ENCODE measurements around the gene HOXB7.

Gene HOXB7

DNA sequence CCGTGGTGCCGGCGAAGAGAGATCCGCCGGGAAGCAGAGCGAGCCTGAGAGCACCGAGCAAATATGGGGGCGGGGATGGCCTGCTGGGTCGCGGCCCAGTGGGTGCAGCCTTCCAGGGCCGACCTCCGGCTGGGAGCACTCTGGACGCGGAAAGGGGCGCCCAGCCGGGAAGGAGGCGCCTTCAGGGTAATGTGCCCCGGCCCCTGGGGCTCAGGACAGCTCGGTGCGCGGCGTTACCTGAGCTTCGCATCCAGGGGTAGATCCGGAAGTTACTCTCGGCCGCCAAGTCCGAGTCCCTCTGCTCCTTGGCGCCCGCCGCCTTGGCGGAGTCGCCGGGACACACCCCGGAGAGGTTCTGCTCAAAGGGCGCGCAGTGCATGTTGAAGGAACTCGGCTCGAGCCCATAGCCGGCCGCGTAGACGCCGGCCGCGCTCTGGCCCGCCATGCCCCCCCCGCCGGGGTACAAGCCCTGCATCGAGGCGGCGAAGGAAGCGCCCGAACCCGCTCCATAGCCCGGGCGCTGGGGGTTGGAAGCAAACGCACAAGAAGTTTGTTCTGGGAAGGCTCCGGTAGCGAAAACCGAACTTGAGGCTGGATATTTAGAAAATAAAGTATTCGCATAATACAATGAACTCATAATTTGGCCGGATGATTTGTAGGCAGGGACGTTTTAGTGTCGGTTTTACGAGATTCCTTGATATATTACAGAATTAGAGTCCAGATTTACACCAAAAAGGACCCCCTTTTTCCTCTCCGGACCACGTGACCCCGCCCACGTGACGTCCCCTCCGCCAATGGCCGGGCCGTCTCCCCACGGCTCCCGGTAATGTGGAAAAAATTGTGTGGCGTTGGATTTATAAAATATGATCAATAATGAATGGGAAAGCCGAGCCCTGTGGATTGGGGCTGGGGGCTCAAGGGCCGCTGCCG is at the start of gene HOXB7:
TSS of gene HOXB7 (minus strand) at position 736 of the 930 bp plus-strand sequence. CDS start at position 637, 99 bp downstream.
- DNase-seq (ENCODE audit: low read depth in 2 of 2), result peak in 1 of 2 donors; percentile 52

- no peak for DNase-seq (ENCODE audit: low read depth in 2 of 2)
Measured at GRCh38 chr17:48655913-48656312, 45.1 kb upstream of the HOXB7 start.

GRCh38 chr17:48649741-48650140 is 38.9 kb upstream of the HOXB7 start:
- no peak for DNase-seq (ENCODE audit: low read depth in 2 of 2)

DNA sequence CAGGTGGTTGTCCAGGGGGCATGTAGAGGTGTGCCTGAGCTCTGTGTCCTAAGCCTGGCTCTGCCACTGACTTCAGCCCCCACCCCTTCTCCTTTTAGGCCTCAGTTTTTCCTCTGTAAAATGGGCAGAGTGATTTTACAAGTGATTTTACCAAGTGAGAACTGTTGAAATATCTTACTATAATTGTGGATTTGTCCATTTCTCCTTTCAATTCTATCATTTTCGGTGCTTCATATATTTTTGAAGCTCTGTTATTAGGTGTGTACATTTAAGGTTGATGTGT is 37.1 kb upstream of the HOXB7 start:
- DNase-seq (ENCODE audit: low read depth in 2 of 2), result no peak

DNA sequence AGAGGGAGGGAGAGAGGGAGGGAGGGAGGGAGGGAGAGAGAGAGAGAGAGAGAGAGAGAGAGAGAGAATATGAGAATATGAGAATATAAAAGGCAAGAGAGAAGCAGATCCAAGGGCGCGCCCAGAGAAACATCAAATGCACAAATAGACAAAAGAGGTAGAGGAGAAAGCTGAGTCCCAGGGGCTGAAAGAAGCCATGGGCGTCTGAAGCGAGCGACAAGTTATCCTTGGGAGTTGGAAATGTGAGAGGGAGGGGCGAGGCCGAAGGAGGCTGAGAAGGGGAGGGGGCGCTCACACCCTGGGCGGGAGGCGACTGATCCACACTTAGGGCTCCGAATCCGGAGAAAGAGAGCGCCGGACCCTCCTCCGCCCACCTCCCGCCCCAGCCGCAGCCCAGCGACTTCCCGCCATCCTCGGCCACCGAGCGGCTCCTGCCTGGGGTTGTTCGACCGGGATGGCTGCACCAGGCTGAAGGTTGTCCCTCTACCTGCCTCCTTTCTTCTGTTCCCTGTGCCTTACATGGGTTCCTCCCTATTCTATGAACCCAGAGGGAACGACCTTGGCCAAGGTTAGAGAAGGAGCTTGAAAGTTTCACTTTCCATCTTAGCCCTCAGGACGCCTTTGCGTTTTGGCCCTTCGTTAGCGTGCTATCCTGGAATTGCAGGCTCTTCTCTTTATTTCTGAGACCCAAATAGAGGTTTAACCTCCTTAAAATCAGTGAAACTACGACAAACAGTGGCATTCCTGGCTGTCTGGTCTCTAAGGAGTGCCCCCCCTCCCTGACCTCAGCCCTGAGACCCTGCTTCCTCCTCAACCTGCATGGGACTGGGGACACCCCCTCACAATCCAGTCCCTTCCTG is 36.5 kb upstream of the HOXB7 start:
- DNase-seq (ENCODE audit: low read depth in 2 of 2), result no peak

DNA sequence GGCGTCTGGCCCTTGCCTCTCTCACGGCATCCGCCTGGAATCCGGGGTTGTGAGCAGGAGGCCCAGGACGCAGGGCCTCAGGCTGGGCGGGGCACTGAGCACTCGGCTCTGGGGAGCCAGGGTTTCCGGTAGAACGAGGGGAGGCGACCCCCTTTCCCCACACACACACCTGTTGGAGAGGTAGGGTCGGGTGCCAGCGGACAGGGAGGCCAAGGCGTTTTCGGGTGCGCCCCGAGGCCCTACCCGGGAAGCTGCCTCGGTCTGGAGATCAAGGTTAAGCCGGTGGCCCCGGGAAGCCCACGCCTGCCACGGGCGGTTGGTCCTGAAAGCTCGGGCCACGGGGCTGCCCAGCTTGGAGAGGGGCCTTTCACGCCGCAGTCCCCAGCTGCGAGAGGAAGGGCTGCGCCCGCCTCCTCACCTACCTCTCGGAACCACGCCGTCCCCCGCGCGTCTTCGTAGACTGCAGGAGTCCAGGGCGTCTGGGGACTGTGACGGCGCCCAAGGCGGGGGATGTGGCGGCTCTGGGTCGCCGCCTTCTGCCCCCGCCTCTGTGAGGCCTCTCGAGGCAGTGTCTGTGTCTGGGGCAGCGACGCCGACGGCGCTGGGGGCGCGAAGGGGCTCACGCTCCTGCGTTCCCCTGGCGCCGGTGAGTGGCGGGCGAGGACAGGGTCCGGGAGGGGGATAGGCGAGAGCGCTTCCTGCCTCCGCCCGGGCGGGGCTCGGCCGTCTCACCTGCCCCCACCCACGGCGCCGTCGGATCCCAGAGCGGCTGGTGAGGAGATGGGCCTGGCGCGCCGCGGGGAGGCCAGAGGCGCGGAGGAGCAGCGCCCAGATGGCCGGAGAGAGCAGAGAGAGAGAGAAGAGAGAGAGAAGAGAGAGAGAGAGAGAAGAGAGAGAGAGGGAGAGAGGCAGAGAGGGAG is 35.6 kb upstream of the HOXB7 start:
- DNase-seq (ENCODE audit: low read depth in 2 of 2), result no peak

GRCh38 chr17:48645639-48646182 is 34.9 kb upstream of the HOXB7 start:
- no peak for DNase-seq (ENCODE audit: low read depth in 2 of 2)

DNA sequence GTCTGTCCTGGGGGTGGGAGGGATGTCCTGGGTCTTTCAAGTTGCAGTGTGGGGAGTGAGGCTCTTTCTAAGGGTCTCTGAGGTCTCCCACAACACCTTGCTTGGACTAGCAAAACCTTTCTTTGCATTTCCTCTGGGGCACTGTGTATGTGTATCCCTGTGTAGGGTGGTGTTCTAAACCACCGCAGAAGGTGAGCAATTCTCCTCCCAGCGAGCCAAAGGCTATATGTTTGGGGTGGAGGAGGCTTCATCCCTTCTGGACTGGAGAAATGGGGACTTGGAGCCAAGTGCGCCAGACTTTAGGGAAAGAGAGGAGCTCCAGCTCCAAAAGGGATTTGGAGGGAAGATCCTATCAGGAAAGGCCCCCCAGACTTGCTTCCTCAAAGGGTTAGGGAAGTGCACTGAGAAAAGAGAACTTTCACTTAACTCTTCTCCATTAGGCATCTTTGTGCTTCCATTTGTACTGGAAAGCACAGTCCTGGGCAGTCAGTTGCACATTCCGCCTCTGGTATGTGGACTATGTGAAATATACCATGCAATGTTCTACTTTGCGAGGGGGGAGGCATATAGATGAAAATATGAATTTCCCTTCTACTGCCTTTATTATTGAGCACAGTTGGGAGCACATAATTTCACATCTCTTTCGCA is 34.2 kb upstream of the HOXB7 start:
- no peak for DNase-seq (ENCODE audit: low read depth in 2 of 2)

DNA sequence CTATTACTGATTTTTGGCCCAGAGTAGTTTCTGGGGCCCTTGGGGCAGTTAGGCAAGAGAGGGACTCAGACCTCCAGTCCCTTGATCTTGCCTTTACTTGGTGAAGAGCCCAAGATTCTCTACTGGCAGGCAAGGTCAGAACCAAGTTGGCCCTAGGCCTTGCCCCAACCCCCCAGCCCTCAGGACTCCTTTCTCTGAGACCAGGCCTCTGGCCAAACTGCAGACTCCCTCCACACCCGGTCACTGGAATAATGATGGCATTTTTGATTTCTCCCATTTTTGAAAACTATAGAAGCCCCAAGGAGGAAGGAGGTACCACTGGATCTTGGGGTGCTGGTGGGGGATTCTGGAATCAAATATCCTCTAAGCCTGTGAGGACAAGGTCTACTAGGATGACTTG is 33.3 kb upstream of the HOXB7 start:
- no peak for DNase-seq (ENCODE audit: low read depth in 2 of 2)

DNA sequence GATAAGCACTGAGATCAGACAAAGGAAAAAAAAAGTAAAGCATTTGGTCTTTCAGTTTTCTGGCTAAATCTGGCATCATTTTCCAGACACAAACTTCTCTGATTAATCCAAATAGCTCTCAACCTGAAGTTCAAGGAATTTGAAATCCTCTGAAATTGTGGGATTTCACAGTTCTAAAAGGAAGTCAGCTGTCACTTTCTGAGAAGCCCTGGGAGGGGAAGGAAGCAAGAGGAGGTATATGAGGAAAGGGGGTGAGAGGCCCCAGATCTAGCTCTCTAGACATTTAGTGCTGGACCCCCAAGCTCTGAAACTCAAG is 32.8 kb upstream of the HOXB7 start:
- no peak for DNase-seq (ENCODE audit: low read depth in 2 of 2)

DNA sequence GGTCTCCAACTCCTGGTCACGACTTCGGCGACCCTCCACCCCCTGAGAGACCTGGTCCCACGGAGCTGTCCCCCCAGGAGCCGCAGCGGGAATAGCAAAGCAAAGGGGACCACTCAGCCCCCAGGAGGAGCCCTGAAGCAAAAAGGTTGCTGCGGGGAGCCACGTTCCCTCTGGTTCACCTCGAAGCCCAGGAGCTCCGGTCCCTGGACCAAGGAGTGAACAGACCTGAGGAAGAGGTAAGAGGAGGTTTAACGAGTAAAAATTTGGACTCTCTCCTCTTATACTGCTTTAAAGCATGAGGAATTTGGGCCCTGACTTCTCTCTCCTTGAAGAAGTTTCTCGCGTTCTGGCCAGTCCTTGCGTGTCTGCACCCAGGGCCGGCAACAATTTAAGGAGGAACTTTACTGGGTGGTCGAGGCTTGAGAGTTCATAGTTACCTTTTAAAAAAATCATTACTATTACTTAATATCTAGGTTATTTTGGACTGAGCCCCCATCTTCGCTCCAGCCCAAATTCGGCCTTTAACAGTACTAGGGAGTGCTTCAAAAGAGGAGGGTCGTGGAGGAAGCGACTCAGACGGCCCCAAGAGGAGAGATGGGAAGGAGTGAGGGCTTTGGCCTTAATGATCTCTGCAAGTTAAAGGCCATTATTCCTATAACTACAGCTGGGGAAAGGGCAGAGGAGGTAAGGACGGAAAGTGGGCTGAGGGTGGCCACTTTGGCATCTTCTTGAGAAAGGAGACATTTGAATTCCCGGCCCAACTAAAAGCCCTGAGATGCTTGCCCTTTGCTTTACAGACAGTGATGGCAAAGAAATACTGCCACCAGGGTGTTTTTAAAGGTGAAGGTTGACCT is 32.3 kb upstream of the HOXB7 start:
- no peak for DNase-seq (ENCODE audit: low read depth in 2 of 2)

DNA sequence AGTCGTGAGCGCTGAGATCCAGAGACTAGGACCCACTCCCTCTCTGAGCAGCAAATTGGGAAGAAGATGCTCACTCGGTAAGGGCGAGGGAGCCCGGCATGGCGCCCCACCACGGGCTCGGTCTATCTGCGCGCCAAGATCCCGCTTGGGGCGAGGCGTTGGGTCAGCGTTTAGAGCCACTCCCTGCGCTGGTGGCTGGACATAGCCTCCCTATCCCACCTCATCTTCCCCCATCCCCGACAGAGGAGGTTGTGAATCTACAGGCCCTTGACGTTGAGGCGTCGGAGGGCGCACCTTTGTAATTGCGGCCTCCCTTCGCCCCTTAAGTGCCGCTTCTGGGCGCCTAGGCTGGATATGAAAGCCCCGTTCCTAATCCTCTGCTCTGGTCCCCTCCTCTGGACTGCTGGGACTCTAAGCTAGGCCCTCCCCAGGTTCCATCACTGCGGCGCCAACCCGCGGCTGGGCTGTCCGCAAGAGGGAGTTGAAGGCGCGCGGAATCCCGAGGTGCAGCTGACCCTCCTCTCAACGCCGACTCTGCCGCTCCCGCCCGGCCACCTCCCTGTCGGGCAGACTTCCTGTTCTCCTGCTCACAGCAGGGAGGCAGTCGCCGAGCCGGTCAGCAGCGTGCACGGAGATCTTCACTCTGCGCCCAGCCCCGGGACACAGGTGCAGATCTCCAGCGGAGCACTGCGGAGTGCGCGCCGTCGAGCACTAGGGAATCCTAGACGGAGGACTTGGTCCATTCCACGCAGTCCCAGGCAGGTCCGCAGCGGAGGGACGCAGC is 31.4 kb upstream of the HOXB7 start:
- DNase-seq (ENCODE audit: low read depth in 2 of 2), result no peak

- no peak for DNase-seq (ENCODE audit: low read depth in 2 of 2)
Measured at GRCh38 chr17:48641541-48642058, 30.8 kb upstream of the HOXB7 start.

DNA sequence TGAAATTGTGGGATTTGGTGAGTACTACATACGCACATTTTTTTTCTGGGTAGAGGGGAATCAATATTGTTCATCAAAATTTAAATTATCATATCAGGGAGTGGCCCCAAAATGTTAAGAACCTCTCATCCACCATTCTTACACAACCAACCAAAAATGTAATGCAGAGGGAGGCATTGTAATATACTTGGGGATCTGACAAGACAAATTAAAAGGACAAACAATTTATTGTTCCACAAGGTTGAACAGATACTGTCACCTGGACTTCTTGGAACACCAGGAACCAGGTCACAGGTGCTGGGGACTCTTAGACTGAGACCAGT is 30.0 kb upstream of the HOXB7 start:
- DNase-seq (ENCODE audit: low read depth in 2 of 2), result no peak

DNA sequence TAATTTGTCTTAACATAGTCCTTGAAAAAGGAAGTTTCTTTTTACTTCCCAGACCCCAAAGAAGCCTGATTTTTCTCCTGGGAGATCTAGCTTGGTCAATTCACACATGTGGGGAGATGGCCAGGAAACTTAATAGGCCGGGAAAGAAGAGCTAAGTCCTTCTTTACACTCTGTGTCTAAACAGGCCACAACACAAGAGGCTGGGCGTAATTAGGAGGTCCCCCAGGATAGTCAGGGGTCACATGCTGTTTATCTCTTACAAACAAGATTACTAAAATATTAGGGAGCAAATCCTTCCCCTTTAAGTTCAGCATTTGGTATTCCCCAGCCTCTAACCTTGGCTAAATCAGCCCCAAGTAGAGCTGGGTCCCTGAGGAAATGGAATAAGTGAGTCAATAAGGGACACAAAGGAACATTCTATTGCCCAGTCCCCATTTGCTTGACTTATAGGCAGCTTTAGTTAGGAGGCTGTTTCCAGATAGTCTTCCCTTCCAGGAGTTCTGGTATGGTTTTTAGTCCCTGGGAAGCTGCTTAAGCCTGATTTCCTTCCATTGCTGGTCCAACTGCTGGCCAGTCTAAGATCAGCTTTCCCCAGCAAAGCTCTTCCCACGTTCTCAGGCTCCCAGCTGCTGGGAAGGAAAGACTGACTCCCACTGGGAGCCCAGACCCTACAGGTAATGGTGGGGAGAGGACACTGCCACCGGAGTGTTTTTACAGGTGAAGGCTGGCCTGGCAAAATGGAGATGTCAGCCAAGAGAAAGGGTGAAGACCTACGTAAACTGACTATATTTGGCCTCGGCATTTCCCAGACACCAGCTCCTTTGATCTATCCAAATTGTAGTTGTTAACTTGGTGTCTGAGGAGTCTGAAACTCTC is 29.4 kb upstream of the HOXB7 start:
- no peak for DNase-seq (ENCODE audit: low read depth in 2 of 2)

DNA sequence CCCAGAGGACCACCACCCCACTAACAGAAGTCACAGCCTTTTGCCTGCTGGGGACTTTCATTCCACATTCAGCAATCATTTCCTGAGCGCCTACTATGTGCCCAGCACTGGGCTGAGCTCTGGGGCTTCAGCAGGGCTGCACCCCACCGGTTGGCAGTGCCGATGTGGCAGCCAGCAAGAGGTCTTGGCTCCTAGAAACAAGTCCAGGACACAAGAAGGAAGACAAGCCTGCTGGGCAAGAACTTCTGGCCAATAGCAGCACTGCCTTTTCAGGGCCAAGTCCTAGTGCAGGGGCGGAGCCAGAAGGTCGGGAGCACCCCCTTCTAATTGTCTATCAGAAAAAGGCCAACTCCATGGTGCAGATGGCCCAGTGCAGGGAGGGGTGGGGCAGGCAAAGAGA is 28.3 kb upstream of the HOXB7 start:
- DNase-seq (ENCODE audit: low read depth in 2 of 2), result no peak

DNA sequence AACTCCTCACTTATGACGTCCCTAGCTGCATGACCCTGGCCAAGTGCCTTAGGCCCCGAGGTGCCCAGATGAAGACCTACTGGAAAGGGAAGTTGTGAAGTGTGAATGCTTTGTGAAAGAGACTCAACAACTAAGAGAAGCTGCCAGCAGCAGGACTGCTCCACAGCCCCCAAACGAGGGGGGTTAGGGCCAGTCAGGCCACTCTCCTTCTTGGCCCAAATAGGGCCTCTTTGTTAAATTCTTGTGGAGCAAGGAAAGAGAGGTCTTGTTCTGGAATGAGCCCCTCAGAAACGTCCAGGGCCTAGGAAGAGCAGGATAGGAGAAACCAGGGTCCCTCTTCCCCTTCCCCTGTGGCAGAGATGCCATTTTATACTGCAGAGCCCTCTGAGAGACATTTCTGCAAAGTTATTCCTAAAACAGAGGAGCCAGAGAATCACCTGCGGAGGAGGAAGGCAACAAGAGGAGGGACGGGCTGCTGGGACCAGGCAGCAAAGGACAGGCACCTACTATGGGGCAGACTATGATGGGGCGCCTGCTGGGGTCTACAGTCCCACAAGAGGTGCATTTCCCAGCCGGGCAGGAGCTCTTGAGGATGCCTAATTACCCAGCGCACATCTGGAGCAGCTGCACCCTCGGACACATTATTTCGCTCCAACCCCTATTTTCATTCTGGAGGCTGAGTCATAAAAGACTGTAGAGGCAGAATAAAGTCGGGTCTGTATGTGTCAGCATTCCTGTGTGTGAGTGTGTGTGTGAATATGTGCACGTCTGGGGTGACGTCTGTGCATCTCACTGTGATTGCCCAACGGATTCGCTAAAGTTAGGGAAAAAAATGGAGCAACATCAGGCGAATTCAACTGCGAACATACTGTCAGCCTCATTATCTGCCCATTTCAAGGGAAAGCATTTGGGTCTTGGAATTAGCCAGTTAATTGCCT is 26.8 kb upstream of the HOXB7 start:
- DNase-seq (ENCODE audit: low read depth in 2 of 2), result no peak
